ENCODE measurements around the gene RHEX.

The RHEX gene

GRCh38 chr1:206108635-206109034 is 55.7 kb downstream of the RHEX start:
- no peaks in the 10 kb centered on the region for H3K36me3 ChIP-seq (replicated peaks; ENCODE audit: insufficient read depth, low read length)
- H3K4me3 ChIP-seq (ENCODE audit: low read length), result no peak overlapping the region
- no peak overlapping the region for H3K9ac ChIP-seq (ENCODE audit: low read length)
- DNase-seq, result no peak
- H3K4me2 ChIP-seq (ENCODE audit: low read depth, low read length), result no peak overlapping the region
- H3K9me2 ChIP-seq (replicated peaks; ENCODE audit: insufficient read depth, low read length), result no peaks in the 10 kb centered on the region
- H3K27ac ChIP-seq (ENCODE audit: low read length), result no peak overlapping the region
- peaks cover 3% of the 10 kb centered on the region; the same call in 1 of the 2 replicates for H3K4me1 ChIP-seq (ENCODE audit: low read length)
- H3K27me3 ChIP-seq (replicated peaks; ENCODE audit: insufficient read depth, low read length), result no peaks in the 10 kb centered on the region
- no peaks in the 10 kb centered on the region for H4K20me1 ChIP-seq (ENCODE audit: insufficient read depth, low read length)
- H3K9me3 ChIP-seq (replicated peaks; ENCODE audit: insufficient read depth, low read length), result no peaks in the 10 kb centered on the region
- no peak overlapping the region for H2AFZ ChIP-seq (ENCODE audit: low read length)
- no peaks in the 10 kb centered on the region for H3F3A ChIP-seq (ENCODE audit: insufficient read depth, low read length)
- no peaks in the 10 kb centered on the region for H3K79me2 ChIP-seq (ENCODE audit: low read length)
- TF ChIP-seq EZH2phosphoT487 (IDR thresholded peaks at IDR 0.05; ENCODE audit: low read length) (no peak), EZH2 (optimal IDR thresholded peaks at IDR 0.05; ENCODE audit: low read depth, low read length) (no peak)

GRCh38 chr1:206109718-206110117 is 56.7 kb downstream of the RHEX start:
- Histone ChIP-seq H3K9me2 (replicated peaks; ENCODE audit: insufficient read depth, low read length) (no peaks in the 10 kb centered on the region), H3K27ac (ENCODE audit: low read length) (no peak overlapping the region), H3K4me2 (ENCODE audit: low read depth, low read length) (no peak overlapping the region), H3K9ac (ENCODE audit: low read length) (no peak overlapping the region), H3K36me3 (replicated peaks; ENCODE audit: insufficient read depth, low read length) (no peaks in the 10 kb centered on the region), H4K20me1 (ENCODE audit: insufficient read depth, low read length) (no peaks in the 10 kb centered on the region), H3K4me3 (ENCODE audit: low read length) (no peak overlapping the region), H2AFZ (ENCODE audit: low read length) (no peak overlapping the region), H3F3A (ENCODE audit: insufficient read depth, low read length) (no peaks in the 10 kb centered on the region), H3K4me1 (ENCODE audit: low read length) (peaks cover 3% of the 10 kb centered on the region; the same call in 1 of the 2 replicates), H3K79me2 (ENCODE audit: low read length) (no peaks in the 10 kb centered on the region), H3K27me3 (replicated peaks; ENCODE audit: insufficient read depth, low read length) (no peaks in the 10 kb centered on the region), H3K9me3 (replicated peaks; ENCODE audit: insufficient read depth, low read length) (no peaks in the 10 kb centered on the region)
- TF ChIP-seq EZH2phosphoT487 (IDR thresholded peaks at IDR 0.05; ENCODE audit: low read length) (no peak), EZH2 (optimal IDR thresholded peaks at IDR 0.05; ENCODE audit: low read depth, low read length) (no peak), CTCF (IDR thresholded peaks at IDR 0.05; ENCODE audit: low read length) (no peak)
- DNase-seq, result no peak

- Histone ChIP-seq H2AFZ (ENCODE audit: low read length) (no peak overlapping the region), H3K9ac (ENCODE audit: low read length) (no peak overlapping the region), H3K9me3 (replicated peaks; ENCODE audit: insufficient read depth, low read length) (no peaks in the 10 kb centered on the region), H3K27me3 (replicated peaks; ENCODE audit: insufficient read depth, low read length) (no peaks in the 10 kb centered on the region), H3K4me2 (ENCODE audit: low read depth, low read length) (no peak overlapping the region), H3K4me3 (ENCODE audit: low read length) (no peak overlapping the region), H3K9me2 (replicated peaks; ENCODE audit: insufficient read depth, low read length) (no peaks in the 10 kb centered on the region), H3F3A (ENCODE audit: insufficient read depth, low read length) (no peaks in the 10 kb centered on the region), H3K36me3 (replicated peaks; ENCODE audit: insufficient read depth, low read length) (no peaks in the 10 kb centered on the region), H4K20me1 (ENCODE audit: insufficient read depth, low read length) (no peaks in the 10 kb centered on the region), H3K27ac (ENCODE audit: low read length) (no peak overlapping the region), H3K79me2 (ENCODE audit: low read length) (no peaks in the 10 kb centered on the region), H3K4me1 (ENCODE audit: low read length) (peaks cover 3% of the 10 kb centered on the region; the same call in 1 of the 2 replicates)
- TF ChIP-seq EZH2phosphoT487 (IDR thresholded peaks at IDR 0.05; ENCODE audit: low read length) (no peak), CTCF (IDR thresholded peaks at IDR 0.05; ENCODE audit: low read length) (no peak), EZH2 (optimal IDR thresholded peaks at IDR 0.05; ENCODE audit: low read depth, low read length) (no peak)
- DNase-seq, result no peak
Measured at GRCh38 chr1:206110161-206110560, 57.2 kb downstream of the RHEX start.

- H3K9me2 ChIP-seq (replicated peaks; ENCODE audit: insufficient read depth, low read length), result no peaks in the 10 kb centered on the region
- no peak overlapping the region for H3K4me2 ChIP-seq (ENCODE audit: low read depth, low read length)
- no peak overlapping the region for H3K27ac ChIP-seq (ENCODE audit: low read length)
Measured at GRCh38 chr1:206110820-206111219, 57.8 kb downstream of the RHEX start.

More at GRCh38 chr1:206110820-206111219, 57.8 kb downstream of the RHEX start:
- no peak for DNase-seq
- H3K9me3 ChIP-seq (replicated peaks; ENCODE audit: insufficient read depth, low read length), result no peaks in the 10 kb centered on the region
- H2AFZ ChIP-seq (ENCODE audit: low read length), result no peak overlapping the region
- H4K20me1 ChIP-seq (ENCODE audit: insufficient read depth, low read length), result no peaks in the 10 kb centered on the region
- peaks cover 3% of the 10 kb centered on the region; the same call in 1 of the 2 replicates for H3K4me1 ChIP-seq (ENCODE audit: low read length)
- no peak overlapping the region for H3K4me3 ChIP-seq (ENCODE audit: low read length)
- no peak overlapping the region for H3K9ac ChIP-seq (ENCODE audit: low read length)
- H3K36me3 ChIP-seq (replicated peaks; ENCODE audit: insufficient read depth, low read length), result no peaks in the 10 kb centered on the region
- no peaks in the 10 kb centered on the region for H3K79me2 ChIP-seq (ENCODE audit: low read length)
- TF ChIP-seq CTCF (IDR thresholded peaks at IDR 0.05; ENCODE audit: low read length) (no peak), EZH2phosphoT487 (IDR thresholded peaks at IDR 0.05; ENCODE audit: low read length) (no peak), EZH2 (optimal IDR thresholded peaks at IDR 0.05; ENCODE audit: low read depth, low read length) (no peak)
- no peaks in the 10 kb centered on the region for H3F3A ChIP-seq (ENCODE audit: insufficient read depth, low read length)
- H3K27me3 ChIP-seq (replicated peaks; ENCODE audit: insufficient read depth, low read length), result no peaks in the 10 kb centered on the region
